H9 (cell line): ENCODE results near the gene LIMS2. TPM values are rescaled to one million over a fixed set of nuclear protein-coding genes. Genes with fewer than 3 reads are reported as not detected.

Source experiments
- DNase-seq: peaks from one replicate; pipeline ENCODE4 v3.0.0-alpha.2; 2017
- H2AFZ ChIP-seq: one replicate; pipeline ENCODE4 v1.6.1; 2013; ENCODE audit warnings: mild to moderate bottlenecking, low read length, control low read depth, moderate library complexity
- H2AK5ac ChIP-seq: 2 replicates; pipeline ENCODE4 v1.6.1; 2013; ENCODE audit warnings: low read length, control low read depth, mixed read lengths; ENCODE audit not compliant: insufficient read length
- H2BK120ac ChIP-seq: one replicate; pipeline ENCODE4 v1.6.1; 2013; ENCODE audit warnings: low read depth, mild to moderate bottlenecking, low read length, control low read depth, inconsistent platforms; ENCODE audit not compliant: poor library complexity, severe bottlenecking
- H2BK12ac ChIP-seq: 2 replicates; pipeline ENCODE4 v1.6.1; 2013; ENCODE audit warnings: low read length, control low read depth, mixed read lengths, low read depth; ENCODE audit not compliant: insufficient read length
- H2BK15ac ChIP-seq: 2 replicates; pipeline ENCODE4 v1.6.1; 2013; ENCODE audit warnings: low read depth, low read length, control low read depth
- H2BK20ac ChIP-seq: one replicate; pipeline ENCODE4 v1.6.1; 2013; ENCODE audit warnings: low read depth, mild to moderate bottlenecking, low read length, control low read depth, inconsistent platforms; ENCODE audit not compliant: poor library complexity, severe bottlenecking
- H2BK5ac ChIP-seq: 2 replicates; pipeline ENCODE4 v1.6.1; 2013; ENCODE audit warnings: low read length, control low read depth, mixed read lengths; ENCODE audit not compliant: insufficient read length
- H3K14ac ChIP-seq: 2 replicates; pipeline ENCODE4 v1.6.1; 2013; ENCODE audit warnings: low read length, control low read depth; ENCODE audit not compliant: insufficient read depth
- H3K18ac ChIP-seq: 2 replicates; pipeline ENCODE4 v1.6.1; 2013; ENCODE audit warnings: low read depth, mild to moderate bottlenecking, mixed read lengths, low read length, control low read depth; ENCODE audit not compliant: insufficient read length
- H3K23ac ChIP-seq: 2 replicates; pipeline ENCODE4 v1.6.1; 2013; ENCODE audit warnings: low read length, control low read depth, mixed read lengths, low read depth; ENCODE audit not compliant: insufficient read length
- H3K23me2 ChIP-seq: 2 replicates; pipeline ENCODE4 v1.6.1; 2013; ENCODE audit warnings: low read depth, mild to moderate bottlenecking, mixed read lengths, low read length, control low read depth; ENCODE audit not compliant: insufficient read length, poor library complexity, severe bottlenecking
- H3K27ac ChIP-seq: 2 replicates; pipeline ENCODE4 v1.5.1; 2013; ENCODE audit warnings: low read length, control low read depth, mixed read lengths, low read depth; ENCODE audit not compliant: insufficient read length
- H3K27me3 ChIP-seq: 2 replicates; pipeline ENCODE4 v1.6.1; 2013; ENCODE audit warnings: low read length, control low read depth, inconsistent platforms; ENCODE audit not compliant: insufficient read depth
- H3K4ac ChIP-seq: 2 replicates; pipeline ENCODE4 v1.6.1; 2013; ENCODE audit warnings: low read depth, mild to moderate bottlenecking, control low read depth, inconsistent platforms, low read length, moderate library complexity
- H3K4me1 ChIP-seq: 2 replicates; pipeline ENCODE4 v1.6.1; 2013; ENCODE audit warnings: low read length, control low read depth, inconsistent platforms; ENCODE audit not compliant: insufficient read depth
- H3K4me2 ChIP-seq: 2 replicates; pipeline ENCODE4 v1.6.1; 2013; ENCODE audit warnings: low read length, control low read depth, mixed read lengths; ENCODE audit not compliant: insufficient read length, insufficient read depth
- H3K56ac ChIP-seq: 2 replicates; pipeline ENCODE4 v1.6.1; 2013; ENCODE audit warnings: low read depth, mild to moderate bottlenecking, mixed read lengths, low read length, control low read depth; ENCODE audit not compliant: insufficient read length
- H3K79me1 ChIP-seq: 2 replicates; pipeline ENCODE4 v1.6.1; 2013; ENCODE audit warnings: low read depth, mild to moderate bottlenecking, moderate library complexity, low read length, control low read depth, inconsistent platforms; ENCODE audit not compliant: insufficient read depth, poor library complexity, severe bottlenecking
- H3K79me2 ChIP-seq: 2 replicates; pipeline ENCODE4 v1.6.1; 2013; ENCODE audit warnings: low read length, control low read depth, inconsistent platforms; ENCODE audit not compliant: insufficient read depth
- H3K9ac ChIP-seq: 2 replicates; pipeline ENCODE4 v1.6.1; 2013; ENCODE audit warnings: low read length, control low read depth, mixed read lengths; ENCODE audit not compliant: insufficient read length; ENCODE audit errors: extremely low read depth
- H3K9me3 ChIP-seq: one replicate; pipeline ENCODE4 v1.6.1; 2013; ENCODE audit warnings: low read depth, low read length, inconsistent platforms; ENCODE audit not compliant: control insufficient read depth
- H3T11ph ChIP-seq: one replicate; pipeline ENCODE4 v1.6.1; 2013; ENCODE audit warnings: mild to moderate bottlenecking, low read length, control low read depth, inconsistent platforms
- H4K20me1 ChIP-seq: one replicate; pipeline ENCODE4 v1.6.1; 2013; ENCODE audit not compliant: control insufficient read depth, insufficient read length, insufficient read depth
- H4K5ac ChIP-seq: 2 replicates; pipeline ENCODE4 v1.6.1; 2013; ENCODE audit warnings: low read depth, mild to moderate bottlenecking, mixed read lengths, low read length, control low read depth; ENCODE audit not compliant: insufficient read length
- H4K8ac ChIP-seq: replicated peaks from 2 replicates; pipeline ENCODE4 v1.6.1; 2013; ENCODE audit warnings: low read length, control low read depth, mixed read lengths, low read depth; ENCODE audit not compliant: insufficient read length
- H4K91ac ChIP-seq: 2 replicates; pipeline ENCODE4 v1.6.1; 2013; ENCODE audit warnings: low read depth, mild to moderate bottlenecking, moderate library complexity, mixed read lengths, low read length, control low read depth; ENCODE audit not compliant: insufficient read length
- H3K27ac Mint-ChIP-seq, 3 experiments: 2 replicates in 2 of 3; 3 replicates in 1 of 3; pipeline ENCODE4 v1.8.0; 2020 to 2021; ENCODE audit warnings: mixed read lengths in 3 of 3, mild to moderate bottlenecking in 1 of 3, moderate library complexity in 1 of 3
- H3K27me3 Mint-ChIP-seq: 2 replicates; pipeline ENCODE4 v1.8.0; 2021; ENCODE audit warnings: low read depth, mild to moderate bottlenecking, moderate library complexity, mixed read lengths
- H3K36me3 Mint-ChIP-seq, 3 experiments: 2 replicates in 2 of 3; 3 replicates in 1 of 3; pipeline ENCODE4 v1.8.0; 2020 to 2021; ENCODE audit warnings: low read depth in 3 of 3, mixed read lengths in 3 of 3; ENCODE audit not compliant: insufficient read depth in 1 of 3
- H3K4me1 Mint-ChIP-seq, 2 experiments: 2 replicates each; pipeline ENCODE4 v1.8.0; 2020; ENCODE audit warnings: mixed read lengths in 2 of 2
- H3K4me3 Mint-ChIP-seq, 2 experiments: 2 replicates in 1 of 2; 3 replicates in 1 of 2; pipeline ENCODE4 v1.8.0; 2020 to 2021; ENCODE audit warnings: mild to moderate bottlenecking in 2 of 2, mixed read lengths in 2 of 2, moderate library complexity in 1 of 2
- H3K9me3 Mint-ChIP-seq, 2 experiments: 2 replicates in 1 of 2; 3 replicates in 1 of 2; pipeline ENCODE4 v1.8.0; 2020; ENCODE audit warnings: mild to moderate bottlenecking in 2 of 2, mixed read lengths in 2 of 2, moderate library complexity in 1 of 2
- CTCF ChIP-seq: fragments of 200-600 bp; sonication (generic); conservative IDR thresholded peaks from 3 replicates; pipeline ENCODE4 v1.8.0; 2021; ENCODE audit warnings: antibody characterized with exemption, mild to moderate bottlenecking
- WGBS: extraction: QIAGEN DNeasy Blood & Tissue Kit; methylation state at CpG from one replicate; pipeline ENCODE4 v1.1.7; 2013; ENCODE audit warnings: missing lambda C conversion rate, low lambda C conversion rate, mixed read lengths; ENCODE audit not compliant: insufficient read length; ENCODE audit errors: extremely low coverage; 5-methylcytosine and 5-hydroxymethylcytosine counted together
- total RNA-seq: library from RNA; stranded (reverse); gene quantifications from 2 replicates; pipeline ENCODE4 v1.2.1, GENCODE V29; 2021

LIMS2 gene
- total RNA-seq, 1 experiment from 2014 or later: 5.9 TPM

GRCh38 chr2:127698553-127699355 is 23.4 kb upstream of the LIMS2 start:
- Histone ChIP-seq H2AK5ac (no peak overlapping the region), H3K9ac (no peak overlapping the region), H3K23ac (no peak overlapping the region), H3K4me2 (no peak overlapping the region), H2BK12ac (no peak overlapping the region), H3K4me1 (peaks cover 5% of the 10 kb centered on the region; the same call in 1 of the 2 replicates), H4K20me1 (no peaks in the 10 kb centered on the region), H3K79me1 (no peaks in the 10 kb centered on the region), H3K56ac (no peak overlapping the region), H2AFZ (no peak overlapping the region), H3K18ac (no peak overlapping the region), H2BK20ac (no peak overlapping the region), H4K91ac (no peak overlapping the region), H3T11ph (no peak overlapping the region), H3K9me3 (no peaks in the 10 kb centered on the region), H3K27me3 (no peaks in the 10 kb centered on the region), H3K27ac (no peak overlapping the region), H3K4ac (no peak overlapping the region), H2BK120ac (no peak overlapping the region), H4K5ac (no peak overlapping the region), H3K79me2 (peaks cover 3% of the 10 kb centered on the region; the same call in 1 of the 2 replicates), H3K23me2 (peaks cover 5% of the 10 kb centered on the region), H2BK5ac (no peak overlapping the region), H3K14ac (no peak overlapping the region), H2BK15ac (no peak overlapping the region), H4K8ac (no peak overlapping the region)
- Mint-ChIP-seq H3K4me3 (peak overlapping the region in 1 of 2 experiments; percentile 18; a peak in 2 of 5 replicates), H3K9me3 (peaks cover 0 to 4% of the 10 kb centered on the region in 2 experiments; a peak in 1 of 5 replicates), H3K27ac (no peak overlapping the region), H3K27me3 (peaks cover 20% of the 10 kb centered on the region), H3K36me3 (peaks cover 0 to 7% (median 7%) of the 10 kb centered on the region in 3 experiments; a peak in 6 of 7 replicates), H3K4me1 (peaks cover 18 to 22% of the 10 kb centered on the region in 2 experiments)
- no peak for TF ChIP-seq CTCF
- no peak for DNase-seq
- WGBS: no CpG with 5 or more reads among the region's 27 CpGs
